ENCODE results near the gene ACP5. TPM values are rescaled to one million over a fixed set of nuclear protein-coding genes. Genes with fewer than 3 reads are reported as not detected.

ACP5 gene
- total RNA-seq, 1 donor from 2014 or later: 2.3 TPM

GRCh38 chr19:11554160-11554559 lies 23.3 kb downstream of the ACP5 start:
- DNase-seq (ENCODE audit: missing footprints): no peak
- no peak for ATAC-seq
- intact Hi-C loops (cut with DNase I): no loop called here

- DNase-seq (ENCODE audit: missing footprints) (no peak), ATAC-seq (no peak)
- intact Hi-C loops (cut with DNase I): no loop called here
Observed at GRCh38 chr19:11552666-11553372, 24.6 kb downstream of the ACP5 start.

- DNase-seq (ENCODE audit: missing footprints): no peak
- ATAC-seq: no peak
- intact Hi-C loops (cut with DNase I): no loop called here
Observed at GRCh38 chr19:11551603-11552235, 25.7 kb downstream of the ACP5 start.

- ATAC-seq: no peak
- DNase-seq (ENCODE audit: missing footprints): no peak
- intact Hi-C loops (cut with DNase I): no loop called here
Observed at GRCh38 chr19:11550265-11550664, 27.2 kb downstream of the ACP5 start.

GRCh38 chr19:11549386-11549953 lies 28.0 kb downstream of the ACP5 start:
- DNase-seq (ENCODE audit: missing footprints) (no peak), ATAC-seq (no peak)

GRCh38 chr19:11547929-11548700 lies 29.3 kb downstream of the ACP5 start:
- no peak for ATAC-seq
- intact Hi-C loops (cut with DNase I): no loop called here
- no peak for DNase-seq (ENCODE audit: missing footprints)

More at GRCh38 chr19:11549386-11549953, 28.0 kb downstream of the ACP5 start:
- intact Hi-C loops (cut with DNase I): no loop called here

GRCh38 chr19:11541238-11541637 lies 36.2 kb downstream of the ACP5 start:
- ATAC-seq: no peak
- DNase-seq (ENCODE audit: missing footprints): no peak

GRCh38 chr19:11540645-11541044 lies 36.8 kb downstream of the ACP5 start:
- DNase-seq (ENCODE audit: missing footprints) (no peak), ATAC-seq (no peak)
- intact Hi-C loops (cut with DNase I): no loop called here

More at GRCh38 chr19:11541238-11541637, 36.2 kb downstream of the ACP5 start:
- intact Hi-C loops (cut with DNase I): no loop called here

GRCh38 chr19:11539495-11540365 lies 37.7 kb downstream of the ACP5 start:
- ATAC-seq: peak; percentile 34
- no peak for DNase-seq (ENCODE audit: missing footprints)
- intact Hi-C loops (cut with DNase I): no loop called here

GRCh38 chr19:11538232-11539036 lies 39.0 kb downstream of the ACP5 start, which contains the start of gene CNN1:
Gene CNN1, plus strand, starts transcription at chr19:11538851. Its CDS starts 77 bp downstream, at chr19:11538928.
- DNase-seq (ENCODE audit: missing footprints) (no peak), ATAC-seq (peak; percentile 29)
- intact Hi-C loops (cut with DNase I): no loop called here

GRCh38 chr19:11535792-11536595 lies 41.5 kb downstream of the ACP5 start:
- ATAC-seq (peak; percentile 90), DNase-seq (ENCODE audit: missing footprints) (peak; percentile 94)
- intact Hi-C loops (cut with DNase I): no loop called here

GRCh38 chr19:11534948-11535347 lies 42.5 kb downstream of the ACP5 start:
- DNase-seq (ENCODE audit: missing footprints) (no peak), ATAC-seq (no peak)
- intact Hi-C loops (cut with DNase I): no loop called here

GRCh38 chr19:11534538-11534937 lies 42.9 kb downstream of the ACP5 start:
- no peak for DNase-seq (ENCODE audit: missing footprints)
- no peak for ATAC-seq
- intact Hi-C loops (cut with DNase I): no loop called here

- ATAC-seq (peak; percentile 27), DNase-seq (ENCODE audit: missing footprints) (peak; percentile 76)
- intact Hi-C loops (cut with DNase I): no loop called here
Observed at GRCh38 chr19:11530432-11530831, 47.0 kb downstream of the ACP5 start.

- intact Hi-C loops (cut with DNase I): loop anchor here (1.0 kb wide), 1 partner anchor 23 kb away; the partner anchor contains the start of gene ZNF653
Observed at GRCh38 chr19:11528551-11529341, 48.7 kb downstream of the ACP5 start, which contains the start of gene ECSIT. Gene ECSIT, minus strand, starts transcription at chr19:11529134. Its CDS starts 9,964 bp downstream, at chr19:11519170.

More at GRCh38 chr19:11528551-11529341, 48.7 kb downstream of the ACP5 start, which contains the start of gene ECSIT:
- ATAC-seq (peak; percentile 100), DNase-seq (ENCODE audit: missing footprints) (peak; percentile 98)
